HG03097 (cell line): Measurements from ENCODE around the gene C4A.
"Not testable (repeated sequence)": the region's sequence is repeated elsewhere in the genome, so short reads cannot be mapped to it uniquely, and the experiment has no call there.

Source experiments
- ATAC-seq: cut with Tn5 transposase; IDR thresholded peaks from one replicate; pipeline ENCODE4 v1.9.1; 2021; ENCODE audit not compliant: unreplicated experiment, low FRiP score

Gene C4A

DNA sequence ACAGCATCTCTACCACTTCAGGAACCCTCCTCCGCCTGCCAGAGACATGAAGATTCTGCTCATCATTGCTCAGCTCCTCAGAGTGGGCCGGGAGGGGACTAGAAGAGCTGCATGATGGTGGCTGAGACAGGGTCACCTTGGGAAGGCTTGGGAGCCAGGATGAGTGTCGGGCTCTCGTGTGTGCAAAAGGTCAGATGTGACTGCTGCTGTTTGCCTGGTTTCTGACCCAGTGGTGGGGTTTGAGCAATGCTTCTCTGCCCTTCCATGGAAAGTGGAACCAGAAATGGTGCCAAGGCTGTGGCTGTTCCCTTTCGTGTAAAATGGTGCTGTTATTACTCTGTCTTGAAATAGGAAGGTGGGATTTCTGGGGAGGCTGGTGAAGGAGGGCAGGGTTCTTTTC is 31.9 kb downstream of the C4A start:
- not testable (repeated sequence) for ATAC-seq

GRCh38 chr6:32014547-32014946 is 32.7 kb downstream of the C4A start, which contains the start of gene C4B:
TSS of gene C4B (plus strand) at chr6:32014795. CDS start at chr6:32014846, 51 bp downstream.
- not testable (repeated sequence) for ATAC-seq

- ATAC-seq, result not testable (repeated sequence)
Observed at GRCh38 chr6:32022100-32022499, 40.2 kb downstream of the C4A start.

GRCh38 chr6:32028631-32029030 is 46.8 kb downstream of the C4A start:
- ATAC-seq, result not testable (repeated sequence)

DNA sequence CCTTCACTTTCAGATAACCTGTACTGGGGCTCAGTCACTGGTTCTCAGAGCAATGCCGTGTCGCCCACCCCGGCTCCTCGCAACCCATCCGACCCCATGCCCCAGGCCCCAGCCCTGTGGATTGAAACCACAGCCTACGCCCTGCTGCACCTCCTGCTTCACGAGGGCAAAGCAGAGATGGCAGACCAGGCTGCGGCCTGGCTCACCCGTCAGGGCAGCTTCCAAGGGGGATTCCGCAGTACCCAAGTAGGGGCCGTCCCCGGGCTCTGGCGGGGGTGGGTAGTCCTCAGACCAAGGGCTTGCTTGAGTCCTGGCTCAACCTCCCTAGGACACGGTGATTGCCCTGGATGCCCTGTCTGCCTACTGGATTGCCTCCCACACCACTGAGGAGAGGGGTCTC is 47.7 kb downstream of the C4A start:
- not testable (repeated sequence) for ATAC-seq

GRCh38 chr6:32035283-32036013 is 53.6 kb downstream of the C4A start:
- not testable (repeated sequence) for ATAC-seq

DNA sequence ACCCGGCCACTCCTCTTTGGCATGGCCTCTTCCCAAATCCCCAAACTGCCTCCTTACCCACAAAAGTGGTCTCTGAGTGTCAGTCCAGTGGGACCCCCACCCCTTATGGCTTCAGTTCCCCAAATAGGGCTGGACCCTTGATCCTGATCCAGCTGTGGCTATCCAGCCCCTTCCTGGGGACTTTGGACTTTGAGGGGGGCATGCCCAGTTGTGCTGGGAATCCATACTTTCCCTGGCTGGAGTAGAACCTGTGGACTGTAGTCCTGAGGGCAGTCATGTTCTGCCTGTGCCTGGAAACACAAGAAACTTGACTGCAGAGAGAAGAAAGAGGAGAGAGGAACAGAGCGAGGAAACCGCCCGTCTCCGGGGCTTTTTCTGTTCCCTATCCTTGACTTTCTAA is 55.3 kb downstream of the C4A start:
- ATAC-seq, result not testable (repeated sequence)

GRCh38 chr6:32037598-32038524 is 56.0 kb downstream of the C4A start, which contains the start of gene CYP21A2:
TSS of gene CYP21A2 (plus strand) at chr6:32038415. CDS start at chr6:32038423, 8 bp downstream.
- ATAC-seq, result not testable (repeated sequence)

DNA sequence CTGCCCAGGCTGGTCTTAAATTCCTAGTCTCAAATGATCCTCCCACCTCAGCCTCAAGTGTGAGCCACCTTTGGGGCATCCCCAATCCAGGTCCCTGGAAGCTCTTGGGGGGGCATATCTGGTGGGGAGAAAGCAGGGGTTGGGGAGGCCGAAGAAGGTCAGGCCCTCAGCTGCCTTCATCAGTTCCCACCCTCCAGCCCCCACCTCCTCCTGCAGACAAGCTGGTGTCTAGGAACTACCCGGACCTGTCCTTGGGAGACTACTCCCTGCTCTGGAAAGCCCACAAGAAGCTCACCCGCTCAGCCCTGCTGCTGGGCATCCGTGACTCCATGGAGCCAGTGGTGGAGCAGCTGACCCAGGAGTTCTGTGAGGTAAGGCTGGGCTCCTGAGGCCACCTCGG is 57.0 kb downstream of the C4A start:
- not testable (repeated sequence) for ATAC-seq

GRCh38 chr6:32039321-32040274 is 57.7 kb downstream of the C4A start:
- not testable (repeated sequence) for ATAC-seq

DNA sequence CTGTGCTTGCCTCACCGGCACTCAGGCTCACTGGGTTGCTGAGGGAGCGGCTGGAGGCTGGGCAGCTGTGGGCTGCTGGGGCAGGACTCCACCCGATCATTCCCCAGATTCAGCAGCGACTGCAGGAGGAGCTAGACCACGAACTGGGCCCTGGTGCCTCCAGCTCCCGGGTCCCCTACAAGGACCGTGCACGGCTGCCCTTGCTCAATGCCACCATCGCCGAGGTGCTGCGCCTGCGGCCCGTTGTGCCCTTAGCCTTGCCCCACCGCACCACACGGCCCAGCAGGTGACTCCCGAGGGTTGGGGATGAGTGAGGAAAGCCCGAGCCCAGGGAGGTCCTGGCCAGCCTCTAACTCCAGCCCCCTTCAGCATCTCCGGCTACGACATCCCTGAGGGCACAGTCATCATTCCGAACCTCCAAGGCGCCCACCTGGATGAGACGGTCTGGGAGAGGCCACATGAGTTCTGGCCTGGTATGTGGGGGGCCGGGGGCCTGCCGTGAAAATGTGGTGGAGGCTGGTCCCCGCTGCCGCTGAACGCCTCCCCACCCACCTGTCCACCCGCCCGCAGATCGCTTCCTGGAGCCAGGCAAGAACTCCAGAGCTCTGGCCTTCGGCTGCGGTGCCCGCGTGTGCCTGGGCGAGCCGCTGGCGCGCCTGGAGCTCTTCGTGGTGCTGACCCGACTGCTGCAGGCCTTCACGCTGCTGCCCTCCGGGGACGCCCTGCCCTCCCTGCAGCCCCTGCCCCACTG is 58.6 kb downstream of the C4A start:
- not testable (repeated sequence) for ATAC-seq

DNA sequence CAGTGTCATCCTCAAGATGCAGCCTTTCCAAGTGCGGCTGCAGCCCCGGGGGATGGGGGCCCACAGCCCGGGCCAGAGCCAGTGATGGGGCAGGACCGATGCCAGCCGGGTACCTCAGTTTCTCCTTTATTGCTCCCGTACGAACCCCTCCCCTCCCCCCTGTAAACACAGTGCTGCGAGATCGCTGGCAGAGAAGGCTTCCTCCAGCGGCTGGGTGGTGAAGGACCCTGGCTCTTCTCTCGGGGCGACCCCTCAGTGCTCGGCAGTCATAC is 59.1 kb downstream of the C4A start:
- ATAC-seq, result not testable (repeated sequence)

- not testable (repeated sequence) for ATAC-seq
Observed at GRCh38 chr6:32041385-32041784, 59.5 kb downstream of the C4A start.

- not testable (repeated sequence) for ATAC-seq
Observed at GRCh38 chr6:32042276-32042675, 60.4 kb downstream of the C4A start.

GRCh38 chr6:32043589-32044380 is 61.9 kb downstream of the C4A start:
- ATAC-seq, result not testable (repeated sequence)

GRCh38 chr6:32044916-32045315 is 63.1 kb downstream of the C4A start:
- ATAC-seq, result not testable (repeated sequence)

DNA sequence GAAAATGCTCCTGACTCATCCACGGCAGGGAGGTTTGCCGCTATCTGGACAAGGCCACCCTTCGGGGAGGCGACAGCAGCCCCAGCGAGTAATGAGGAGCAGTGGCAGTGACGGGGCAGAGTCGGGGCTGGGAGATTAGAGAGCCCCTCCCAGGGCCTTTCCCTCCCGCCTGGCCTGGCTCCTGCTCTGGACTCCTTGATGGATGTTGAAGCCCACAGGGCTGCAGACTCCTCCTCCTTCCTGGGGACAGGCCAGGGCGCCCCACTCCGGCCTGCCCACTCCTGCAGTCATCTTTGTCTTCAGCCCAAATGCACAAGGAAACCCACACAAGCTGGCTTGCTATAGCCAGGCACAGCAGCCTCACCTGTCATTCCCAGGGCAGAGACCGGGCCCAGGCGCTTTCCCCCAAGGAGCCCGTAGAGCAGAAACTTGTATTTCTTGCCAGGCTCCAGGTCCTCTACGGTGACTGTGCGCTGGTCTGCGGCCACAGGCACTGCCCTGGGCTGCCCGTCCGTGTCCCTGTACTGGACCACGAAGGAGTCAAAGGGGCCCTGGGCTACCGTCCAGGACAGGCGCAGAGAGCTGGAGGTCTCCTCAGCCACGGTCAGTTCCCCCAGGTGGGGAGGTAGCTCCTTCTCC is 64.1 kb downstream of the C4A start:
- no peak for ATAC-seq

DNA sequence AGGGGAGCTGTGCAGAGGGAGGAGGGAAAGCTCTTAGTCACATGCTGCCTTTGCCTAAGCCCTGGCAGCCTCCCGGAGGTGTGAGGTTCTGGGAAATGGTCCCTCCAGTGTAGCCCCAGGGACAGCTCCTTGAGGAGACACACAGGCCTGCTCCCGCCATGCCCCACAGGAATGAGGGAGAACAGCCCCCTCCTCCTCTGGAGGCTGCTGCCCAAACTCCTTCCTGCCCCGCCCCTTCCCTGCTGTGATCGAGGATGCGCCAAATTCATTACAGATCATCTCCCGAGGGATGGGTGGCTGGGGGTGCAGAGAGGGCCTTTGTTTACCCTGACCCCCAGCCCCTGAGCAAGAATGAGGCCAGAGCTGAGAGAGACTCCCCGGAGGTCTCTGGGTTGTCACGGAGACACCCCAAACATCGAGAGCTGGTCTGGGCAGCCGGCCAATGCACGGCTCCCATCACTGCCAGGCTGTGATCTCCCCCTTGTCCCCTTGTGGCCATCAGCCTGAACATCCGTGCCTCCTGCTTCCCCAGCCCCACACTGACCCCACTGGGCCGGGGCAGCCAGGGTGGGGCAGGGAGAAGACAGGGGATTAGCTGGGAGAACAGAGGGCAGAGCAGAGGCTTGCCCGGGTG is 64.7 kb downstream of the C4A start:
- no peak for ATAC-seq
